Nephron (organoid): Measurements from ENCODE around the gene PEX5L.

Experiments
- H3K27ac Mint-ChIP-seq, 3 experiments: 2 replicates each; pipeline ENCODE4 v1.8.0; 2020; ENCODE audit warnings: mixed read lengths in 3 of 3, mild to moderate bottlenecking in 2 of 3, moderate library complexity in 1 of 3
- H3K27me3 Mint-ChIP-seq: 2 replicates; pipeline ENCODE4 v1.8.0; 2021; ENCODE audit warnings: low read depth, mild to moderate bottlenecking, moderate library complexity, mixed read lengths
- H3K36me3 Mint-ChIP-seq: 2 replicates; pipeline ENCODE4 v1.8.0; 2020; ENCODE audit warnings: low read depth, mixed read lengths
- H3K4me1 Mint-ChIP-seq: 2 replicates; pipeline ENCODE4 v1.8.0; 2020; ENCODE audit warnings: mixed read lengths
- H3K4me3 Mint-ChIP-seq, 3 experiments: 2 replicates each; pipeline ENCODE4 v1.8.0; 2020; ENCODE audit warnings: mild to moderate bottlenecking in 3 of 3, mixed read lengths in 3 of 3, moderate library complexity in 2 of 3
- H3K9me3 Mint-ChIP-seq: 2 replicates; pipeline ENCODE4 v1.8.0; 2020; ENCODE audit warnings: mixed read lengths
- TF ChIP-seq, protein P1 (sequence below), 3 experiments: fragments of 200-600 bp; sonication (generic); IDR thresholded peaks; one replicate each; pipeline ENCODE4 v1.5.0; 2021; ENCODE audit warnings: antibody characterized with exemption in 3 of 3; ENCODE audit not compliant: unreplicated experiment in 3 of 3

The PEX5L gene, protein sequence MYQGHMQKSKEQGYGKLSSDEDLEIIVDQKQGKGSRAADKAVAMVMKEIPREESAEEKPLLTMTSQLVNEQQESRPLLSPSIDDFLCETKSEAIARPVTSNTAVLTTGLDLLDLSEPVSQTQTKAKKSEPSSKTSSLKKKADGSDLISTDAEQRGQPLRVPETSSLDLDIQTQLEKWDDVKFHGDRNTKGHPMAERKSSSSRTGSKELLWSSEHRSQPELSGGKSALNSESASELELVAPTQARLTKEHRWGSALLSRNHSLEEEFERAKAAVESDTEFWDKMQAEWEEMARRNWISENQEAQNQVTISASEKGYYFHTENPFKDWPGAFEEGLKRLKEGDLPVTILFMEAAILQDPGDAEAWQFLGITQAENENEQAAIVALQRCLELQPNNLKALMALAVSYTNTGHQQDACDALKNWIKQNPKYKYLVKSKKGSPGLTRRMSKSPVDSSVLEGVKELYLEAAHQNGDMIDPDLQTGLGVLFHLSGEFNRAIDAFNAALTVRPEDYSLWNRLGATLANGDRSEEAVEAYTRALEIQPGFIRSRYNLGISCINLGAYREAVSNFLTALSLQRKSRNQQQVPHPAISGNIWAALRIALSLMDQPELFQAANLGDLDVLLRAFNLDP

DNA sequence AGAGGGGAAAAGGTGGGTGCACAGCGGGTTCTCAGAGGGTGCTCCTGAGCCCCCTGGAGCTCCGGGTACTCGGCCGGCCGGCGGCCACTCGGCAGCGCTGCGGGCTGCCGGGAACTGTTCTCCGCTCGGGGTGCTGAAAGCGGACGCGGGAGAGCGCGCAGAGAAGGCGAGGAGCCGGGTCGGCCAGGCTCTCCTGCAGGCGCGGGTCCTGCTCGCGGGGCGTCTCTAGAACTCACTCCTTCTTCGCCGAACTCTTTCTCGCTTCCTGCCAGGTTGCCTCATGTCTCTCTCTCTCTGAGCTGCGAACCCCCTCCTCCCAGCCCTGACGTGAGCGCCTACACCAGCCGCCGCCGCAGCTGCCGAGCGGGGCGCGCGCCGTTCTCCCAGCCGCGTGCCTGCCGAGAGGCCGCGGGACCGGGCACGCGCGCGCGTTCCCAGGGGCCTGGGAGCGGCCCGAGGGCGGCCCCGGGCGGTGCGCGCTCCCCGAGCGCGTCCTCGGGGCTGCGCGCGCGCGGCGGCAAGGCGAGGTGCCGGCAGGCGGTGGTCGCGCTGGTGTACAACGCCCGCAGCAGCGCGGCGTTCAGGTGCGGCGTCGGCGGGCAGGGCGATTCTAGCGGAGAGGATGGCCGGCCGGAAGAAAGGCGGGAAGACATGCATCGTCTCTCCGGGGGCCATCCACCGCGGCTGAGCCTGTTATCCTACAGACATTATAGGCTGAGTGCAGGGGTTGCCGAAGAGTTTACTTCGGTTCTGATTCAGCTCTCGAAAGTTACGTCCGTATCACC is at the start of gene PEX5L:
PEX5L (minus strand) TSS at position 267 of the 785 bp plus-strand sequence. CDS start 338 bp downstream, outside the sequence.
- TF ChIP-seq, protein P1, sequence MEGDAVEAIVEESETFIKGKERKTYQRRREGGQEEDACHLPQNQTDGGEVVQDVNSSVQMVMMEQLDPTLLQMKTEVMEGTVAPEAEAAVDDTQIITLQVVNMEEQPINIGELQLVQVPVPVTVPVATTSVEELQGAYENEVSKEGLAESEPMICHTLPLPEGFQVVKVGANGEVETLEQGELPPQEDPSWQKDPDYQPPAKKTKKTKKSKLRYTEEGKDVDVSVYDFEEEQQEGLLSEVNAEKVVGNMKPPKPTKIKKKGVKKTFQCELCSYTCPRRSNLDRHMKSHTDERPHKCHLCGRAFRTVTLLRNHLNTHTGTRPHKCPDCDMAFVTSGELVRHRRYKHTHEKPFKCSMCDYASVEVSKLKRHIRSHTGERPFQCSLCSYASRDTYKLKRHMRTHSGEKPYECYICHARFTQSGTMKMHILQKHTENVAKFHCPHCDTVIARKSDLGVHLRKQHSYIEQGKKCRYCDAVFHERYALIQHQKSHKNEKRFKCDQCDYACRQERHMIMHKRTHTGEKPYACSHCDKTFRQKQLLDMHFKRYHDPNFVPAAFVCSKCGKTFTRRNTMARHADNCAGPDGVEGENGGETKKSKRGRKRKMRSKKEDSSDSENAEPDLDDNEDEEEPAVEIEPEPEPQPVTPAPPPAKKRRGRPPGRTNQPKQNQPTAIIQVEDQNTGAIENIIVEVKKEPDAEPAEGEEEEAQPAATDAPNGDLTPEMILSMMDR (IDR thresholded peaks at IDR 0.05; ENCODE audit: unreplicated experiment in 3 of 3), result no peak
- Mint-ChIP-seq H3K4me3 (peak within 1 kb of the TSS; percentile 78 to 80 (median 80)), H3K4me1 (peaks cover 8% of the 10 kb centered on the region), H3K27ac (no peak within 1 kb of the TSS), H3K27me3 (peaks cover 94% of the 10 kb centered on the region), H3K9me3 (no peaks in the 10 kb centered on the region), H3K36me3 (no peaks in the 10 kb centered on the region)

DNA sequence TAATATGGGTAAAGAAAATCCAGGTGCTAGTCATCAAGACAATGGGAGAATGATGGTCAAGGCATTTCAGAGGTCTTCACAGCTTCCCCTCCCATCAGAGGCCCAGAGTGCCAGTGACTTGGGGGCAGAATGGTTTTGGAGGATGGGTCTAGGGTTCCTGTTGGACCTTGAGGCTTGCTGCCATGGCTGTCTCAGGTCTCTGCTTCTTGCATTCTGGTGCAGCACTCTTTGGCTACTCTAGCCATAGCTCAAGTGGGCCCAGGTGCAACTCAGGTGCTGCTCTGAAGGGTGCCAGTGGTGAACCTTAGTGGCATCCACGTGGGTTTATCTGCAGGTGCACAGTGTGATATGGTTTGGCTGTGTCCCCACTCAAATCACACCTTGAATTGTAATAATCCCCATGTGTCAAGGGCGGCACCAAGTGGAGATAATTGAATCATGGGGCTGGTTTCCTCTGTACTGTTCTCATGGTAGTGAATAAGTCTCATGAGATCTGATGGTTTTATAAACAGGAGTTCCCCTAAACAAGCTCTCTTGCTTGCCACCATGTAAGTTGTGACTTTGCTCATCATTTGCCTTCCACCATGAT is 48.5 kb upstream of the PEX5L start:
- TF ChIP-seq, protein P1 (IDR thresholded peaks at IDR 0.05; ENCODE audit: unreplicated experiment in 3 of 3), result no peak
- peaks cover 4% of the 10 kb centered on the region for H3K27me3 Mint-ChIP-seq
- H3K36me3 Mint-ChIP-seq, result no peaks in the 10 kb centered on the region
- no peaks in the 10 kb centered on the region for H3K4me1 Mint-ChIP-seq
- no peak overlapping the region for H3K4me3 Mint-ChIP-seq
- no peak overlapping the region for H3K27ac Mint-ChIP-seq
- H3K9me3 Mint-ChIP-seq, result peaks cover 4% of the 10 kb centered on the region

DNA sequence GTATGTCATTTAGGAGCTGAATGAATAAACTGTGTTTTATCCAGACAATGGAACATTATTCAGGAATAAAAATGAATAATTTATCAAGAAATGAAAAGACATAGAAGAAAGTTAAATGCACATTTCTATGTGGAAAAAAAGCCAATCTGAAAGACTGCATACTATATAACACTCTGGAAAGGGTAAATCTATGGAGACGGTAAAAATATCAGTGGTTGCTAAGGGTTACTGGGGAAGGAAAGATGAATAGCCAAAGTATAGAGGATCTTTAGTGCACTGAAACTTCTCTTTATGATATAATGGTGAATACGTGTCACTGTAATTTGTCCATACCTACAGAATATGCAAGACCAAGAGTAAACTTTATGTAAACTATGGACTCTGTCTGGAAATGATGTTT is 46.0 kb upstream of the PEX5L start:
- Mint-ChIP-seq H3K4me3 (no peak overlapping the region), H3K27ac (no peak overlapping the region), H3K36me3 (no peaks in the 10 kb centered on the region), H3K4me1 (no peaks in the 10 kb centered on the region), H3K27me3 (peaks cover 4% of the 10 kb centered on the region), H3K9me3 (peaks cover 7% of the 10 kb centered on the region)
- TF ChIP-seq, protein P1 (IDR thresholded peaks at IDR 0.05; ENCODE audit: unreplicated experiment in 3 of 3), result no peak

DNA sequence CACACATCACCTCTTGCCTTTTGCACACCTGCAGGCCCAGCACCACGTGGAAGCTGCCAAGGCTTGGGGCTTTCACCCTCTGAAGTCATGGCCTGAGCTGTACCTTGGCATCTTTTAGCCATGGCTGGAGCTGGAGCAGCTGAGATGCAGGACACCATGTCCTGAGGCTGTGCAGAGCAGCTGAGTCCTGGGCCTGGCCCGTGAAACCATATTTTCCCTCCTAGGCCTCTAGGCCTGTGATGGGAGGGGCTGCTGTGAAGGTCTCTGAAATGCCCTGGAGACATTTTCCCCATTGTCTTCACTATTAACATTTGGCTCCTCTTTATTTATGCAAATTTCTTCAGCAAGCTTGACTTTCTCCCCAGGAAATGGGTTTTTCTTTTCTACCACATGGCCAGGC is 41.9 kb upstream of the PEX5L start:
- no peak overlapping the region for H3K4me3 Mint-ChIP-seq
- peaks cover 7% of the 10 kb centered on the region for H3K9me3 Mint-ChIP-seq
- H3K4me1 Mint-ChIP-seq, result no peaks in the 10 kb centered on the region
- no peaks in the 10 kb centered on the region for H3K36me3 Mint-ChIP-seq
- H3K27me3 Mint-ChIP-seq, result peaks cover under 1% of the 10 kb centered on the region
- no peak overlapping the region for H3K27ac Mint-ChIP-seq
- TF ChIP-seq, protein P1 (IDR thresholded peaks at IDR 0.05; ENCODE audit: unreplicated experiment in 3 of 3), result no peak

DNA sequence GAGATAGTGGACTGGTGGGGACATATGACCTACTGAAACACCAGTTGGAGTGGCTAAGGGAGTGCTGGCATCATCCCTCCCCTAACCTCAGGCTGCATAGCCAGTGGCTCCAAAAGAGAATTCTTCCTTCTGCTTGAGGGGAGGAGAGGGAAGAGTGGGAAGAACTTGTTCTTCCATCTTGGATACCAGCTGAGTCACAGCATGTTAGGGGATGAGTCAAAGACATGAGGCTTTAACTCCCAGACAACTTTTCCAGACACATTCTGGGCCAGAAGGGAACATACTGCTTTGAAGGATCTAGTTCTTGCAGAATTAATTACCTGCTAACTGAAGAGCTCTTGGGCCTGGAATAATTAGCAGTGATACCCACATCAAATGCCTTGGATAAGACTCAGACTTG is 36.8 kb upstream of the PEX5L start:
- Mint-ChIP-seq H3K4me3 (no peak overlapping the region), H3K36me3 (no peaks in the 10 kb centered on the region), H3K27me3 (no peaks in the 10 kb centered on the region), H3K27ac (no peak overlapping the region), H3K9me3 (peaks cover 2% of the 10 kb centered on the region), H3K4me1 (no peaks in the 10 kb centered on the region)
- TF ChIP-seq, protein P1 (IDR thresholded peaks at IDR 0.05; ENCODE audit: unreplicated experiment in 3 of 3), result no peak
